OCI-LY7 (cell line): Measurements from ENCODE around the gene NAGLU. TPM values are rescaled to one million over a fixed set of nuclear protein-coding genes. Genes with fewer than 3 reads are reported as not detected.

Experiments
- BruUV-seq: library from RNA; stranded (reverse); fragments of 400-500 nt; replicated peaks from 2 replicates; lab custom pipeline; 2021; lab: Mats Ljungman, UMichigan
- CTCF ChIA-PET: fragments of 300-600 bp; sonication (Branson Sonifier 250); formaldehyde crosslinking; loops from one replicate; lab custom pipeline; 2022; ENCODE audit warnings: antibody characterized with exemption; ENCODE audit not compliant: unreplicated experiment; lab: Charles Lee
- POLR2A ChIA-PET: fragments of 300-600 bp; sonication (Branson Sonifier 250); formaldehyde crosslinking; loops from one replicate; lab custom pipeline; 2022; ENCODE audit warnings: antibody characterized with exemption; lab: Charles Lee
- DNase-seq: peaks from one replicate; pipeline ENCODE4 v3.0.0-alpha.2; 2015; ENCODE audit warnings: low spot score
- H2AFZ ChIP-seq: fragments of 200-600 bp; sonication (generic), shearing (Covaris generic); 2 replicates; pipeline ENCODE4 v1.6.1; 2014; ENCODE audit warnings: mild to moderate bottlenecking, antibody characterized with exemption, low read length, moderate library complexity
- H3K27ac ChIP-seq: fragments of 200-600 bp; sonication (generic); 2 replicates; pipeline ENCODE4 v1.5.1; 2014; ENCODE audit warnings: mixed run types, low read depth, mild to moderate bottlenecking, moderate library complexity, low read length, inconsistent platforms; ENCODE audit not compliant: poor library complexity, severe bottlenecking
- H3K36me3 ChIP-seq: fragments of 200-600 bp; sonication (generic); 2 replicates; pipeline ENCODE4 v1.6.1; 2014; ENCODE audit warnings: mild to moderate bottlenecking, antibody characterized with exemption, low read length, moderate library complexity, mixed read lengths; ENCODE audit not compliant: insufficient read depth
- H3K4me1 ChIP-seq: fragments of 200-600 bp; sonication (generic); 2 replicates; pipeline ENCODE4 v1.5.1; 2014; ENCODE audit warnings: mild to moderate bottlenecking, low read length; ENCODE audit not compliant: insufficient read depth, poor library complexity, severe bottlenecking
- H3K4me2 ChIP-seq: fragments of 200-600 bp; sonication (generic); 2 replicates; pipeline ENCODE4 v1.6.1; 2014; ENCODE audit warnings: mild to moderate bottlenecking, low read length
- H3K4me3 ChIP-seq: fragments of 200-600 bp; sonication (generic); 2 replicates; pipeline ENCODE4 v1.5.1; 2014; ENCODE audit warnings: mild to moderate bottlenecking, low read depth, low read length; ENCODE audit not compliant: poor library complexity, severe bottlenecking
- H3K79me2 ChIP-seq: fragments of 200-600 bp; sonication (generic); 2 replicates; pipeline ENCODE4 v1.6.1; 2016; ENCODE audit warnings: low read depth, mild to moderate bottlenecking, low read length, moderate library complexity, mixed read lengths; ENCODE audit not compliant: insufficient read depth
- H3K9me2 ChIP-seq: fragments of 200-600 bp; sonication (generic); 2 replicates; pipeline ENCODE4 v1.6.1; 2016; ENCODE audit warnings: mild to moderate bottlenecking, low read length, mixed read lengths; ENCODE audit not compliant: insufficient read depth
- H3K9me3 ChIP-seq: fragments of 200-600 bp; sonication (generic); 2 replicates; pipeline ENCODE4 v1.6.1; 2014; ENCODE audit warnings: mild to moderate bottlenecking, mixed run types, low read length, mixed read lengths
- H4K20me1 ChIP-seq: fragments of 200-600 bp; sonication (generic); 2 replicates; pipeline ENCODE4 v1.6.1; 2014; ENCODE audit warnings: mild to moderate bottlenecking, antibody characterized with exemption, low read length, moderate library complexity, mixed read lengths; ENCODE audit not compliant: insufficient read depth
- EZH2phosphoT487 ChIP-seq: fragments of 200-600 bp; sonication (generic); IDR thresholded peaks from 2 replicates; pipeline ENCODE4 v1.6.1; 2018; ENCODE audit warnings: low read depth, borderline replicate concordance, mild to moderate bottlenecking, mixed run types, antibody characterized with exemption, low read length, moderate library complexity, mixed read lengths
- intact Hi-C: fragments of 100-400 bp; cut with micrococcal nuclease; formaldehyde crosslinking; loops from one replicate; pipeline ENCODE4 v1.10.0; 2022; ENCODE audit not compliant: unreplicated experiment
- total RNA-seq, 2 experiments: library from RNA; depleted of rRNA in 1 of 2; stranded (reverse); fragments of >200 nt in 1 of 2; shearing (Covaris generic) in 1 of 2; gene quantifications; 2 replicates each; pipeline ENCODE4 v1.2.3, GENCODE V29; 2014 to 2022
- TF ChIP-seq, protein P1 (sequence below): fragments of 200-600 bp; sonication (generic); conservative IDR thresholded peaks from 2 replicates; pipeline ENCODE4 v1.5.1; 2014; ENCODE audit warnings: mild to moderate bottlenecking, antibody characterized with exemption, low read length, moderate library complexity, mixed read lengths

Gene NAGLU
- total RNA-seq, 2 experiments from 2014 or later: 37.6 to 42.8 TPM

DNA sequence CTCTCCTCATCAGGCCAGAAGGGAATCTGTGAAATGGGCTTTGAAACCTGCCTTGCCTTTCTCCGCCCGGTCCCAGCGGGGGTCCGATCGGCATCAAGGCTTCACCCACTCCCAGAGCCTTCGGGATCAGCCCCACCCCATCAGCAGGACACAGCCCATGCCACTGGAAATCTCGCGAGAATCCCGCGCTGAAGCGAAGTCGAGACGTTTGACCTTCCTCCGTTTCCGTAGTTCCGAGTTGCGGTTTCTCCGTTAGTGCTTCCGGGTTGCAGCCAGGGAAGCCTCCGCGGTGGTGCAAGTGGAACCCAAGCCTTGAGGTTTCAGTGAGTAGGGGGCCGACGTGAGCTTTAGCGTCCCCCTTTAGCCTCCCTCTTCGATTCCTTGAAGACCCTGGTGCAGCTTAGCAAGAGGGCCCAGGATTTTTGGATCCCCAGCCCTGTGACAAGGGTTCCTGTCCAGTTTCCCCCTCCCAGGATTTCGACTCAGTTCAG lies 25.9 kb downstream of the NAGLU start, which contains the start of gene COASY:
Gene COASY (plus strand): TSS at position 252 of the 491 bp plus-strand sequence. CDS start 475 bp downstream, outside the sequence.
- peaks cover 25% of the 10 kb centered on the region for H3K79me2 ChIP-seq
- H3K4me2 ChIP-seq: peak within 1 kb of the TSS; percentile 73
- TF ChIP-seq EZH2phosphoT487: no peak
- TF ChIP-seq, protein P1, sequence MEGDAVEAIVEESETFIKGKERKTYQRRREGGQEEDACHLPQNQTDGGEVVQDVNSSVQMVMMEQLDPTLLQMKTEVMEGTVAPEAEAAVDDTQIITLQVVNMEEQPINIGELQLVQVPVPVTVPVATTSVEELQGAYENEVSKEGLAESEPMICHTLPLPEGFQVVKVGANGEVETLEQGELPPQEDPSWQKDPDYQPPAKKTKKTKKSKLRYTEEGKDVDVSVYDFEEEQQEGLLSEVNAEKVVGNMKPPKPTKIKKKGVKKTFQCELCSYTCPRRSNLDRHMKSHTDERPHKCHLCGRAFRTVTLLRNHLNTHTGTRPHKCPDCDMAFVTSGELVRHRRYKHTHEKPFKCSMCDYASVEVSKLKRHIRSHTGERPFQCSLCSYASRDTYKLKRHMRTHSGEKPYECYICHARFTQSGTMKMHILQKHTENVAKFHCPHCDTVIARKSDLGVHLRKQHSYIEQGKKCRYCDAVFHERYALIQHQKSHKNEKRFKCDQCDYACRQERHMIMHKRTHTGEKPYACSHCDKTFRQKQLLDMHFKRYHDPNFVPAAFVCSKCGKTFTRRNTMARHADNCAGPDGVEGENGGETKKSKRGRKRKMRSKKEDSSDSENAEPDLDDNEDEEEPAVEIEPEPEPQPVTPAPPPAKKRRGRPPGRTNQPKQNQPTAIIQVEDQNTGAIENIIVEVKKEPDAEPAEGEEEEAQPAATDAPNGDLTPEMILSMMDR: no peak
- H2AFZ ChIP-seq: peak within 1 kb of the TSS; percentile 81; the same call in 1 of the 2 replicates
- BruUV-seq: no TSS peak
- intact Hi-C loops: no loop called here
- ChIA-PET CTCF (no interaction called here), POLR2A (interaction anchor here (0.6 kb wide), 1 partner anchor 44 kb away, joined by 5 read pairs; no protein-coding TSS in a partner anchor)
- H3K9me2 ChIP-seq: no peaks in the 10 kb centered on the region
- H3K4me1 ChIP-seq: peaks cover 34% of the 10 kb centered on the region
- H3K36me3 ChIP-seq: peaks cover 39% of the 10 kb centered on the region
- DNase-seq: peak; percentile 98
- H3K27ac ChIP-seq: peak within 1 kb of the TSS; percentile 55
- no peaks in the 10 kb centered on the region for H4K20me1 ChIP-seq
- peak within 1 kb of the TSS; percentile 82 for H3K4me3 ChIP-seq
- H3K9me3 ChIP-seq: no peaks in the 10 kb centered on the region

DNA sequence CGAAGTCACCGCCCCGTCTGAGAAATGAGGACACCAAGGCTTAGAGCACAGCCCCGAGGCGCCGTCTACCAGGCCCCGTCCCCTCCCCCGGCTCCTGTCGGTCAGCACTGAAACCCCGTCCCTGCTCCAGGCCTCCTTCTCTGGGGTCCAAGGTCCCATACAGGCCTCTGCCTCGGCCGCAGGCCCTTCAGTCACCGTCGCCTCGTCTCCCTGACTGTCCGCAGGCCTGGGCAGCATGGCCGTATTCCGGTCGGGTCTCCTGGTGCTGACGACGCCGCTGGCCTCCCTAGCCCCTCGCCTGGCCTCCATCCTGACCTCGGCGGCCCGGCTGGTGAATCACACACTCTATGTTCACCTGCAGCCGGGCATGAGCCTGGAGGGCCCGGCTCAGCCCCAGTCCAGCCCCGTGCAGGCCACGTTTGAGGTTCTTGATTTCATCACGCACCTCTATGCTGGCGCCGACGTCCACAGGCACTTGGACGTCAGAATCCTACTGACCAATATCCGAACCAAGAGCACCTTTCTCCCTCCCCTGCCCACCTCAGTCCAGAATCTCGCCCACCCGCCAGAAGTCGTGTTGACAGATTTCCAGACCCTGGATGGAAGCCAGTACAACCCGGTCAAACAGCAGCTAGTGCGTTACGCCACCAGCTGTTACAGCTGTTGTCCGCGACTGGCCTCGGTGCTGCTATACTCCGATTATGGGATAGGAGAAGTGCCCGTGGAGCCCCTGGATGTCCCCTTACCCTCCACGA lies 26.5 kb downstream of the NAGLU start:
- TF ChIP-seq, protein P1: peak; percentile 25; the same call in 1 of the 2 replicates
- no peak for TF ChIP-seq EZH2phosphoT487
- H2AFZ ChIP-seq: peak overlapping the region; percentile 81; the same call in 1 of the 2 replicates
- no peaks in the 10 kb centered on the region for H3K9me3 ChIP-seq
- TSS peak; percentile 79 for BruUV-seq
- H3K27ac ChIP-seq: peak overlapping the region; percentile 55
- peak overlapping the region; percentile 82 for H3K4me3 ChIP-seq
- ChIA-PET POLR2A (no interaction called here), CTCF (interaction anchor here (0.6 kb wide), 1 partner anchor 16 kb away, joined by 3 read pairs; no protein-coding TSS in a partner anchor)
- no peak for DNase-seq
- no peaks in the 10 kb centered on the region for H4K20me1 ChIP-seq
- intact Hi-C loops: no loop called here
- peaks cover 41% of the 10 kb centered on the region for H3K36me3 ChIP-seq
- H3K9me2 ChIP-seq: no peaks in the 10 kb centered on the region
- peak overlapping the region; percentile 73 for H3K4me2 ChIP-seq
- peaks cover 29% of the 10 kb centered on the region for H3K79me2 ChIP-seq
- H3K4me1 ChIP-seq: peaks cover 34% of the 10 kb centered on the region
